ENCODE data around the gene TECPR2.
"Not testable (repeated sequence)": the region's sequence is repeated elsewhere in the genome, so short reads cannot be mapped to it uniquely, and the experiment has no call there.

Gene TECPR2

GRCh38 chr14:102362545-102363181 lies at the start of gene TECPR2, which contains the start of gene CINP:
TSS of gene TECPR2 (plus strand) at chr14:102362941. CDS start at chr14:102376722, 13,781 bp downstream.
TSS of gene CINP (minus strand) at chr14:102362890. CDS start at chr14:102362851, 39 bp downstream.
- peak; percentile 97 for DNase-seq (ENCODE audit: low read depth)

GRCh38 chr14:102314242-102315011 lies 48.3 kb upstream of the TECPR2 start:
- peak; percentile 65 for DNase-seq (ENCODE audit: low read depth)

- DNase-seq (ENCODE audit: low read depth): no peak
These were observed 47.6 kb upstream of the TECPR2 start for GRCh38 chr14:102315121-102315520.

GRCh38 chr14:102316338-102316742 lies 46.4 kb upstream of the TECPR2 start:
- DNase-seq (ENCODE audit: low read depth): no peak

- peak; percentile 95 for DNase-seq (ENCODE audit: low read depth)
These were observed 45.8 kb upstream of the TECPR2 start for GRCh38 chr14:102316743-102317563.

- no peak for DNase-seq (ENCODE audit: low read depth)
These were observed 45.0 kb upstream of the TECPR2 start for GRCh38 chr14:102317564-102318248.

- no peak for DNase-seq (ENCODE audit: low read depth)
These were observed 43.9 kb upstream of the TECPR2 start for GRCh38 chr14:102318781-102319276.

- peak; percentile 89 for DNase-seq (ENCODE audit: low read depth)
These were observed 43.2 kb upstream of the TECPR2 start, which contains the start of gene ZNF839 for GRCh38 chr14:102319351-102320032. TSS of gene ZNF839 (plus strand) at chr14:102319746. CDS start at chr14:102319766, 20 bp downstream.

GRCh38 chr14:102320033-102320660 lies 42.6 kb upstream of the TECPR2 start:
- DNase-seq (ENCODE audit: low read depth): no peak

- no peak for DNase-seq (ENCODE audit: low read depth)
These were observed 41.9 kb upstream of the TECPR2 start for GRCh38 chr14:102320671-102321455.

- DNase-seq (ENCODE audit: low read depth): no peak
These were observed 41.0 kb upstream of the TECPR2 start for GRCh38 chr14:102321456-102322422.

- DNase-seq (ENCODE audit: low read depth): no peak
These were observed 39.6 kb upstream of the TECPR2 start for GRCh38 chr14:102323102-102323501.

GRCh38 chr14:102325791-102326345 lies 36.9 kb upstream of the TECPR2 start:
- no peak for DNase-seq (ENCODE audit: low read depth)

GRCh38 chr14:102326583-102326982 lies 36.2 kb upstream of the TECPR2 start:
- DNase-seq (ENCODE audit: low read depth): no peak

- not testable (repeated sequence) for DNase-seq (ENCODE audit: low read depth)
These were observed 33.4 kb upstream of the TECPR2 start for GRCh38 chr14:102329381-102329780.

- DNase-seq (ENCODE audit: low read depth): no peak
These were observed 31.9 kb upstream of the TECPR2 start for GRCh38 chr14:102330806-102331205.

- no peak for DNase-seq (ENCODE audit: low read depth)
These were observed 29.4 kb upstream of the TECPR2 start for GRCh38 chr14:102333390-102333789.

Data from activated gamma-delta T cell treated with anti-CD3 and anti-CD28 coated beads, Interleukin-2, amount 50 U/mL, for 16 hours (primary cell).